HepG2 (cell line): ENCODE data around the gene LRGUK. TPM values are rescaled to one million over a fixed set of nuclear protein-coding genes. Genes with fewer than 3 reads are reported as not detected.

ENCODE experiments used
- ATAC-seq: fragments of 200-7000 bp; cut with Tn5 transposase; 3 replicates; pipeline ENCODE4 v1.9.1; 2020; ENCODE audit warnings: mild to moderate bottlenecking, moderate library complexity
- BruUV-seq: library from RNA; stranded (reverse); fragments of 400-500 nt; replicated peaks from 2 replicates; lab custom pipeline; 2021; lab: Mats Ljungman, UMichigan
- CTCF ChIA-PET: fragments of 300-600 bp; formaldehyde crosslinking; extraction: SDS; loops from one replicate; lab custom pipeline; 2021; ENCODE audit warnings: low total read pairs, inconsistent platforms, low intra/inter-chr PET ratio; lab: Yijun Ruan, JAX
- POLR2A ChIA-PET: fragments of 350-600 bp; sonication (Branson Sonifier 250); formaldehyde crosslinking; loops from one replicate; lab custom pipeline; 2020; ENCODE audit warnings: antibody characterized with exemption, inconsistent platforms; lab: Yijun Ruan, JAX
- DNase-seq: peaks from one replicate; pipeline ENCODE4 v3.0.0-alpha.2; 2015; ENCODE audit warnings: low spot score
- FAIRE-seq: peaks from 3 replicates; lab custom pipeline; 2011; peaks lifted over from hg19 to GRCh38; lab: Jason Lieb, UNC
- H2AFZ ChIP-seq: one replicate; pipeline ENCODE4 v1.6.1; 2011; ENCODE audit warnings: low read length, inconsistent platforms
- H3K27ac ChIP-seq: fragments of 300-600 bp; 3 replicates; pipeline ENCODE4 v1.8.0; 2011; ENCODE audit warnings: mixed run types, mild to moderate bottlenecking, mixed read lengths, low read length, inconsistent platforms; ENCODE audit not compliant: insufficient read depth; ENCODE audit errors: extremely low read length
- H3K27me3 ChIP-seq, 2 experiments: fragments of 200-600 bp in 1 of 2; 2 replicates in 1 of 2; 3 replicates in 1 of 2; pipeline versions ENCODE4 v1.6.0 to v1.8.0; 2011; ENCODE audit warnings: low read length in 2 of 2, mild to moderate bottlenecking in 2 of 2, moderate library complexity in 2 of 2, inconsistent platforms in 1 of 2; ENCODE audit not compliant: insufficient read depth in 2 of 2, control insufficient read depth in 1 of 2
- H3K36me3 ChIP-seq, 2 experiments: fragments of 200-600 bp in 1 of 2; replicated peaks in 1 of 2; 2 replicates in 1 of 2; 3 replicates in 1 of 2; pipeline versions ENCODE4 v1.5.1 to v1.8.0; 2011; ENCODE audit warnings: low read length in 2 of 2, inconsistent platforms in 1 of 2; ENCODE audit not compliant: insufficient read depth in 2 of 2, control insufficient read depth in 1 of 2
- H3K4me1 ChIP-seq: 2 replicates; pipeline ENCODE4 v1.5.1; 2012; ENCODE audit warnings: low read length, inconsistent platforms; ENCODE audit not compliant: insufficient read depth
- H3K4me2 ChIP-seq: 2 replicates; pipeline ENCODE4 v1.6.0; 2011; ENCODE audit warnings: low read depth, low read length, inconsistent platforms
- H3K4me3 ChIP-seq, 3 experiments: fragments of 200-600 bp in 1 of 3; sonication (generic), shearing (Covaris generic) in 1 of 3; replicated peaks in 1 of 3; 2 replicates each; pipeline ENCODE4 v1.5.1; 2011 to 2016; ENCODE audit warnings: low read length in 3 of 3, inconsistent platforms in 2 of 3, low read depth in 2 of 3, mild to moderate bottlenecking in 2 of 3, control low read depth in 1 of 3, mixed read lengths in 1 of 3; ENCODE audit not compliant: insufficient read depth in 1 of 3
- H3K79me2 ChIP-seq: one replicate; pipeline ENCODE4 v1.6.1; 2011; ENCODE audit warnings: low read length, inconsistent platforms; ENCODE audit not compliant: insufficient read depth
- H3K9ac ChIP-seq: 2 replicates; pipeline ENCODE4 v1.6.0; 2011; ENCODE audit warnings: mild to moderate bottlenecking, low read depth, low read length, inconsistent platforms; ENCODE audit not compliant: insufficient read depth
- H3K9me3 ChIP-seq: 2 replicates; pipeline ENCODE4 v1.5.1; 2012; ENCODE audit warnings: mild to moderate bottlenecking, low read length
- H4K20me1 ChIP-seq: 2 replicates; pipeline ENCODE4 v1.6.0; 2011; ENCODE audit warnings: inconsistent platforms, mild to moderate bottlenecking, low read length, moderate library complexity; ENCODE audit not compliant: insufficient read depth
- DNMT1 ChIP-seq: sonication (generic); formaldehyde crosslinking; IDR thresholded peaks from 2 replicates; pipeline ENCODE4 v1.5.1; 2020; ENCODE audit warnings: mild to moderate bottlenecking, missing genetic modification reagents
- HNRNPK ChIP-seq: fragments of 200-400 bp; formaldehyde crosslinking; IDR thresholded peaks from 2 replicates; pipeline ENCODE4 v1.6.1; 2018; ENCODE audit warnings: low read length, low read depth, moderate library complexity, mild to moderate bottlenecking; ENCODE audit not compliant: poor library complexity, severe bottlenecking
- HOXD1 ChIP-seq: sonication (generic); formaldehyde crosslinking; IDR thresholded peaks from 2 replicates; pipeline ENCODE4 v1.5.0; 2020; ENCODE audit warnings: missing genetic modification reagents
- JUND ChIP-seq: sonication (generic); formaldehyde crosslinking; IDR thresholded peaks from 2 replicates; pipeline ENCODE4 v1.8.0; 2022; ENCODE audit warnings: mild to moderate bottlenecking, missing genetic modification reagents
- KLF13 ChIP-seq: sonication (generic); formaldehyde crosslinking; IDR thresholded peaks from 2 replicates; pipeline ENCODE4 v1.4.0; 2020; ENCODE audit warnings: mild to moderate bottlenecking, missing genetic modification reagents
- NCOA2 ChIP-seq: sonication (generic); formaldehyde crosslinking; IDR thresholded peaks from 2 replicates; pipeline ENCODE4 v1.8.0; 2022; ENCODE audit warnings: inconsistent platforms
- RFX3 ChIP-seq: IDR thresholded peaks from 2 replicates; pipeline ENCODE4 v1.6.1; 2016; ENCODE audit warnings: missing biosample characterization, missing genetic modification reagents
- SALL1 ChIP-seq: sonication (generic); formaldehyde crosslinking; IDR thresholded peaks from 2 replicates; pipeline ENCODE4 v1.8.0; 2022; ENCODE audit warnings: mild to moderate bottlenecking, missing genetic modification reagents
- SRF ChIP-seq: IDR thresholded peaks from 2 replicates; pipeline ENCODE4 v1.6.1; 2011; ENCODE audit warnings: mild to moderate bottlenecking, low read depth, low read length, moderate library complexity
- TRIM22 ChIP-seq: fragments of 450-650 bp; IDR thresholded peaks from 2 replicates; pipeline ENCODE4 v1.6.1; 2017
- ZC3H13 ChIP-seq: sonication (generic); formaldehyde crosslinking; IDR thresholded peaks from 2 replicates; pipeline ENCODE4 v1.8.1; 2023; ENCODE audit warnings: mild to moderate bottlenecking, missing genetic modification reagents, moderate library complexity
- ZNF138 ChIP-seq: sonication (generic); formaldehyde crosslinking; IDR thresholded peaks from 2 replicates; pipeline ENCODE4 v1.5.0; 2020; ENCODE audit warnings: mild to moderate bottlenecking, low read depth, missing genetic modification reagents
- ZNF230 ChIP-seq: sonication (generic); formaldehyde crosslinking; IDR thresholded peaks from 2 replicates; pipeline ENCODE4 v1.4.0; 2020; ENCODE audit warnings: mild to moderate bottlenecking, missing genetic modification reagents
- ZNF432 ChIP-seq: sonication (generic); formaldehyde crosslinking; IDR thresholded peaks from 2 replicates; pipeline ENCODE4 v1.5.0; 2020; ENCODE audit warnings: missing genetic modification reagents, mild to moderate bottlenecking, borderline replicate concordance
- ZNF615 ChIP-seq: sonication (generic); formaldehyde crosslinking; IDR thresholded peaks from 2 replicates; pipeline ENCODE4 v1.5.0; 2020; ENCODE audit warnings: mild to moderate bottlenecking, missing genetic modification reagents, borderline replicate concordance
- ZNF747 ChIP-seq: sonication (generic); formaldehyde crosslinking; IDR thresholded peaks from 2 replicates; pipeline ENCODE4 v1.8.1; 2023; ENCODE audit warnings: missing genetic modification reagents, mild to moderate bottlenecking, borderline replicate concordance
- ZNF816 ChIP-seq: sonication (generic); formaldehyde crosslinking; IDR thresholded peaks from 2 replicates; pipeline ENCODE4 v1.8.0; 2022; ENCODE audit warnings: missing genetic modification reagents, mild to moderate bottlenecking, borderline replicate concordance
- ZNF879 ChIP-seq: sonication (generic); formaldehyde crosslinking; IDR thresholded peaks from 2 replicates; pipeline ENCODE4 v1.8.1; 2023; ENCODE audit warnings: missing genetic modification reagents
- WGBS: methylation state at CpG from one replicate; pipeline ENCODE4 v1.1.6; 2017; ENCODE audit warnings: low lambda C conversion rate; 5-methylcytosine and 5-hydroxymethylcytosine counted together
- in situ Hi-C: cut with HindIII; loops from 2 replicates; pipeline ENCODE4 v1.10.0; 2017; ENCODE audit warnings: low pct_unique_long_range_greater_than_20kb; ENCODE audit not compliant: extremely low pct_ligation_motif_present
- intact Hi-C: fragments of 100-400 bp; cut with micrococcal nuclease; formaldehyde crosslinking; loops from one replicate; pipeline ENCODE4 v1.10.0; 2022; ENCODE audit not compliant: unreplicated experiment
- polyA plus RNA-seq, 8 experiments: library from polyadenylated mRNA; depleted of rRNA in 3 of 8; stranded (reverse) in 7 of 8; unstranded in 1 of 8; fragments of >200 nt; fragmentation: Illumina TruSeq in 4 of 8; extraction: Trizol in 4 of 8; gene quantifications; 2 replicates each; pipeline versions ENCODE4 v1.2.1 to v1.2.3, GENCODE V29; 2011 to 2016; ENCODE audit warnings: low read depth in 4 of 8, missing spikeins in 1 of 8, mixed read lengths in 1 of 8; ENCODE audit not compliant: insufficient read depth in 1 of 8
- total RNA-seq, 5 experiments: library from RNA; depleted of rRNA; stranded (reverse); fragments of >200 nt; fragmentation: Illumina TruSeq; extraction: Trizol; gene quantifications; 2 replicates each; pipeline ENCODE4 v1.2.3, GENCODE V29; 2016; ENCODE audit warnings: low read depth in 1 of 5
- TF ChIP-seq, protein P1 (sequence below): IDR thresholded peaks from 2 replicates; pipeline ENCODE4 v1.6.1; 2018; ENCODE audit warnings: missing genetic modification reagents
- TF ChIP-seq, protein P2 (sequence below): sonication (generic); formaldehyde crosslinking; IDR thresholded peaks from 2 replicates; pipeline ENCODE4 v1.5.0; 2020; ENCODE audit warnings: missing genetic modification reagents, mild to moderate bottlenecking, borderline replicate concordance
- TF ChIP-seq, protein P3 (sequence below): sonication (generic); formaldehyde crosslinking; IDR thresholded peaks from 2 replicates; pipeline ENCODE4 v1.4.0; 2020; ENCODE audit warnings: missing genetic modification reagents

LRGUK gene
- total and polyA plus RNA-seq, 2 of the 13 experiments (the other 11 are each of a cell fraction or from before 2014, with no cell fraction given): 0.18 to 0.20 TPM

- BruUV-seq: no TSS peak
- H3K4me2 ChIP-seq: no peak overlapping the region
- TF ChIP-seq HOXD1 (CRISPR knock-in tag): no peak
- TF ChIP-seq ZNF138 (CRISPR knock-in tag): no peak
- TF ChIP-seq ZNF230 (CRISPR knock-in tag): no peak
- TF ChIP-seq ZNF615: no peak
- TF ChIP-seq ZC3H13 (CRISPR knock-in tag): no peak
- no peak for TF ChIP-seq RFX3 (CRISPR knock-in tag)
- TF ChIP-seq HNRNPK: no peak
- no peak for TF ChIP-seq SRF
- TF ChIP-seq, protein P1, sequence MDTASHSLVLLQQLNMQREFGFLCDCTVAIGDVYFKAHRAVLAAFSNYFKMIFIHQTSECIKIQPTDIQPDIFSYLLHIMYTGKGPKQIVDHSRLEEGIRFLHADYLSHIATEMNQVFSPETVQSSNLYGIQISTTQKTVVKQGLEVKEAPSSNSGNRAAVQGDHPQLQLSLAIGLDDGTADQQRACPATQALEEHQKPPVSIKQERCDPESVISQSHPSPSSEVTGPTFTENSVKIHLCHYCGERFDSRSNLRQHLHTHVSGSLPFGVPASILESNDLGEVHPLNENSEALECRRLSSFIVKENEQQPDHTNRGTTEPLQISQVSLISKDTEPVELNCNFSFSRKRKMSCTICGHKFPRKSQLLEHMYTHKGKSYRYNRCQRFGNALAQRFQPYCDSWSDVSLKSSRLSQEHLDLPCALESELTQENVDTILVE (CRISPR knock-in tag): no peak
- TF ChIP-seq ZNF879 (CRISPR knock-in tag): no peak
- no peak for TF ChIP-seq DNMT1 (CRISPR knock-in tag)
- TF ChIP-seq SALL1 (CRISPR knock-in tag): 0 out of 2 replicates have a peak, but pooled peaks have one; percentile 17
- TF ChIP-seq, protein P2, sequence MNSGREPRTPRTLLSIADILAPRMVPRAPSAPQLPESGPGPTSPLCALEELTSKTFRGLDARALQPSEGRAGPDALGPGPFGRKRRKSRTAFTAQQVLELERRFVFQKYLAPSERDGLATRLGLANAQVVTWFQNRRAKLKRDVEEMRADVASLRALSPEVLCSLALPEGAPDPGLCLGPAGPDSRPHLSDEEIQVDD (CRISPR knock-in tag): no peak
- TF ChIP-seq KLF13: no peak
- TF ChIP-seq ZNF816 (CRISPR knock-in tag): no peak
- TF ChIP-seq ZNF432 (CRISPR knock-in tag): no peak
- TF ChIP-seq, protein P3, sequence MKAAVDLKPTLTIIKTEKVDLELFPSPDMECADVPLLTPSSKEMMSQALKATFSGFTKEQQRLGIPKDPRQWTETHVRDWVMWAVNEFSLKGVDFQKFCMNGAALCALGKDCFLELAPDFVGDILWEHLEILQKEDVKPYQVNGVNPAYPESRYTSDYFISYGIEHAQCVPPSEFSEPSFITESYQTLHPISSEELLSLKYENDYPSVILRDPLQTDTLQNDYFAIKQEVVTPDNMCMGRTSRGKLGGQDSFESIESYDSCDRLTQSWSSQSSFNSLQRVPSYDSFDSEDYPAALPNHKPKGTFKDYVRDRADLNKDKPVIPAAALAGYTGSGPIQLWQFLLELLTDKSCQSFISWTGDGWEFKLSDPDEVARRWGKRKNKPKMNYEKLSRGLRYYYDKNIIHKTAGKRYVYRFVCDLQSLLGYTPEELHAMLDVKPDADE (CRISPR knock-in tag): no peak
- TF ChIP-seq ZNF747 (CRISPR knock-in tag): no peak
- no peak for TF ChIP-seq NCOA2 (CRISPR knock-in tag)
- TF ChIP-seq JUND: no peak
- no peak for TF ChIP-seq TRIM22
These were observed 14.0 kb downstream of the LRGUK start for GRCh38 chr7:134140889-134141867.

More at GRCh38 chr7:134140889-134141867, 14.0 kb downstream of the LRGUK start:
- FAIRE-seq: peak; percentile 94
- in situ Hi-C loops: loop anchor here (10.0 kb wide), 1 partner anchor 284 kb away; no protein-coding TSS in a partner anchor
- Histone ChIP-seq H4K20me1 (no peaks in the 10 kb centered on the region), H3K36me3 (no peaks in the 10 kb centered on the region), H3K4me3 (no peak overlapping the region), H3K27ac (no peak overlapping the region), H3K9me3 (no peaks in the 10 kb centered on the region), H3K27me3 (no peaks in the 10 kb centered on the region), H3K4me1 (peaks cover 6% of the 10 kb centered on the region; the same call in 1 of the 2 replicates), H3K79me2 (no peaks in the 10 kb centered on the region), H2AFZ (no peak overlapping the region), H3K9ac (no peak overlapping the region)
- 56% methylated on average over 14 of the region's 18 CpGs for WGBS
- intact Hi-C loops: loop anchor here (1.0 to 5.0 kb wide), 3 partner anchors 34 to 279 kb away; no protein-coding TSS in a partner anchor
- peak; percentile 96 for ATAC-seq
- CTCF ChIA-PET: interaction anchor here (1.3 kb wide), 1 partner anchor 280 kb away, joined by 6 read pairs; no protein-coding TSS in a partner anchor
- peak; percentile 34 for DNase-seq
- POLR2A ChIA-PET: interaction anchor here (1.2 kb wide), 1 partner anchor 13 kb away, joined by 3 read pairs; the partner anchor contains the start of gene LRGUK
